ENCODE results near the gene DCAF7.

Gene DCAF7

DNA sequence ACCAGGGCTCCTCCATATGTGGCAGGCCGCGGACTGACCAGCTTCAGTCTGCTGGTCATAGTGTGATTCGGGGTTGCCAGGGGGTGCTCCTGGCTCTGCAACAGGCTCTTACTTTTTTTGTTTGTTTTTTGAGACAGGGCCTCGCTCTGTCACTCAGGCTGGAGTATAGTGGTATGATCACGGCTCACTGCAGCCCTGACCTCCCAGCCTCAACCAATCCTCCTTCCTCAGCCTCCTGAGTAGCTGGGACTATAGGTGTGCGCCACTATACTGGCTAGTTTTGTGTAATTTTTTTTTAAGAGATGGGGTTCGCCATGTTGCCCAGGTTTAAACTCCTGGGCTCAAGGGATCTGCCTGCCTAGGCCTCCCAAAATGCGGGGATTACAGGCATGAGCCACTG is 38.9 kb upstream of the DCAF7 start:
- TF ChIP-seq CTCF (IDR thresholded peaks at IDR 0.05; ENCODE audit: low read depth, low read length) = no peak
- no peak overlapping the region for H3K4me3 ChIP-seq (replicated peaks in 1 of 2; ENCODE audit: low read depth in 2 of 2, low read length in 2 of 2)
- no peak for DNase-seq (ENCODE audit: low read depth in 2 of 2)

DNA sequence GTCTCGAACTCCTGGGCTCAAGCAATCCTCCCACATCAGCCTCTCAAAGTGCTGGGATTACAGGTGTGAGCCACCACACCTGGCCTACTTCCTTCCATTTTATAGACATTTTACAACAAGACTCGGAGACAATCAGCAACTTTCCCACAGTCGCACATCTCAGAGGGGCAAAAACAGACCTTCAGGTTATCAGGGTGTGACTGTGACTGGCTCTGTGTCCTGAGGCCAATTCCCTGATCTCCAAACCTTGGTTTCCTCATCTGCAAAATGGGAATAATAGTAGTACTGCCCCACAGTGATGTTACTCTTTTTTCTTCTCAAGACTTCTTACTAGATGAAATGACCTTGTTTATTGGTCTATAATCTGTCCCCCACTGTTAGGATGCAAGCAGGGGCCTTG is 37.9 kb upstream of the DCAF7 start:
- no peak for TF ChIP-seq CTCF (IDR thresholded peaks at IDR 0.05; ENCODE audit: low read depth, low read length)
- DNase-seq (ENCODE audit: low read depth in 2 of 2) = no peak

GRCh38 chr17:63512896-63513644 is 37.2 kb upstream of the DCAF7 start:
- no peak for TF ChIP-seq CTCF (IDR thresholded peaks at IDR 0.05; ENCODE audit: low read depth, low read length)
- no peak for DNase-seq (ENCODE audit: low read depth in 2 of 2)
- H3K4me3 ChIP-seq (replicated peaks in 1 of 2; ENCODE audit: low read depth in 2 of 2, low read length in 2 of 2) = no peak overlapping the region

More for the DNA sequence above, 37.9 kb upstream of the DCAF7 start:
- H3K4me3 ChIP-seq (replicated peaks in 1 of 2; ENCODE audit: low read depth in 2 of 2, low read length in 2 of 2) = no peak overlapping the region

- DNase-seq (ENCODE audit: low read depth in 2 of 2) = no peak
- TF ChIP-seq CTCF (IDR thresholded peaks at IDR 0.05; ENCODE audit: low read depth, low read length) = no peak
- no peak overlapping the region for H3K4me3 ChIP-seq (replicated peaks in 1 of 2; ENCODE audit: low read depth in 2 of 2, low read length in 2 of 2)
These were observed 35.8 kb upstream of the DCAF7 start for GRCh38 chr17:63514477-63514876.

- TF ChIP-seq CTCF (IDR thresholded peaks at IDR 0.05; ENCODE audit: low read depth, low read length) = no peak
- DNase-seq (ENCODE audit: low read depth in 2 of 2) = no peak
- H3K4me3 ChIP-seq (replicated peaks in 1 of 2; ENCODE audit: low read depth in 2 of 2, low read length in 2 of 2) = no peak overlapping the region
These were observed 35.3 kb upstream of the DCAF7 start for GRCh38 chr17:63514974-63515373.

DNA sequence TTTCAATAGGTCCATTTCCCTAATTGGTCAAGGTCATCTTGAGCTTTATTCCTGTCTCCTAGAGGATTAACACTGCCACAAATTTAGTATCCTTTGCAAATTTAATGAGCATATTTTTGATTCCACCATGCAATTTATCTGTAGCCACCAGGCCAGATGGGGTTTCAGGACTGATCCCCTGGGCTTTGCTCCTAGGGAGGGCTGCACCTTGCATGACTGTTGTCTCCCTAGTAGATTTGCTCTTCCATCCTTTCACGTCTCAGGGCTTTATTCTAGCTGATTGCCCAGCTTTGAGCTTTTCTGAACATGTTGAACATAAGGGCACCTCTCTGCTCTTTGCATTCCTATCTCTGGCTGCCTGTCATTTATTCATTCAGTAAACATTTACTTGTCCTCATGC is 34.9 kb upstream of the DCAF7 start:
- TF ChIP-seq CTCF (IDR thresholded peaks at IDR 0.05; ENCODE audit: low read depth, low read length) = no peak

More for the DNA sequence above, 34.9 kb upstream of the DCAF7 start:
- H3K4me3 ChIP-seq (replicated peaks in 1 of 2; ENCODE audit: low read depth in 2 of 2, low read length in 2 of 2) = no peak overlapping the region
- no peak for DNase-seq (ENCODE audit: low read depth in 2 of 2)
